ENCODE measurements around the gene IGFBP6. TPM values are rescaled to one million over a fixed set of nuclear protein-coding genes. Genes with fewer than 3 reads are reported as not detected.
"Not testable (repeated sequence)": the region's sequence is repeated elsewhere in the genome, so short reads cannot be mapped to it uniquely, and the experiment has no call there.

IGFBP6 gene
- polyA plus RNA-seq, 2 of the 4 experiments (the other 2 are of a cell fraction): 49.1 to 128 TPM

GRCh38 chr12:53105712-53106439 is 8.4 kb downstream of the IGFBP6 start:
- Histone ChIP-seq H3K9me3 (no peaks in the 10 kb centered on the region), H3K4me3 (no peak overlapping the region), H3K27ac (no peak overlapping the region), H3K4me1 (peaks cover 11% of the 10 kb centered on the region; the same call in 2 of the 3 replicates), H3K4me2 (no peak overlapping the region)
- TF ChIP-seq HDAC2 (IDR thresholded peaks at IDR 0.05) (no peak), MAZ (IDR thresholded peaks at IDR 0.05; ENCODE audit: borderline replicate concordance, low read depth, low read length) (no peak), ZNF302 (CRISPR knock-in tag; IDR thresholded peaks at IDR 0.05) (no peak), HMGXB4 (CRISPR knock-in tag; IDR thresholded peaks at IDR 0.05; ENCODE audit: borderline replicate concordance) (no peak), RARB (CRISPR knock-in tag; IDR thresholded peaks at IDR 0.05) (no peak), ELK1 (IDR thresholded peaks at IDR 0.05; ENCODE audit: low read depth, low read length) (no peak), SREBF2 (IDR thresholded peaks at IDR 0.05) (no peak), CTCF (IDR thresholded peaks at IDR 0.05) (no peak)
- ChIA-PET CTCF (interaction anchor here (38.0 kb wide), 1 partner anchor 41 kb away, joined by 1424 read pairs; the partner anchor contains the start of genes SPRYD3 and TNS2), POLR2A (interaction anchor here (1.1 kb wide), 1 partner anchor 27 kb away, joined by 3 read pairs; the partner anchor contains the start of gene SPRYD3)
- 80% methylated on average over 7 of the region's 7 CpGs for WGBS (ENCODE audit: missing lambda C conversion rate)
- no peak for FAIRE-seq
- no peak for ATAC-seq
- no peak for DNase-seq (ENCODE audit: low read depth in 1 of 2, low spot score in 1 of 2)

- DNase-seq (ENCODE audit: low read depth in 1 of 2, low spot score in 1 of 2): no peak
- no peaks in the 10 kb centered on the region for H3K9me3 ChIP-seq
- ChIA-PET POLR2A (no interaction called here), CTCF (interaction anchor here (38.0 kb wide), 1 partner anchor 42 kb away, joined by 1424 read pairs; the partner anchor contains the start of genes SPRYD3 and TNS2)
- TF ChIP-seq, protein P1, sequence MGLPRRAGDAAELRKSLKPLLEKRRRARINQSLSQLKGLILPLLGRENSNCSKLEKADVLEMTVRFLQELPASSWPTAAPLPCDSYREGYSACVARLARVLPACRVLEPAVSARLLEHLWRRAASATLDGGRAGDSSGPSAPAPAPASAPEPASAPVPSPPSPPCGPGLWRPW (IDR thresholded peaks at IDR 0.05): no peak
- no peak for TF ChIP-seq RNF2 (IDR thresholded peaks at IDR 0.05; ENCODE audit: borderline replicate concordance, low read depth)
- no peak for TF ChIP-seq SREBF2 (IDR thresholded peaks at IDR 0.05)
- H3K4me1 ChIP-seq: peaks cover 8% of the 10 kb centered on the region; the same call in 2 of the 3 replicates
- FAIRE-seq: no peak
- H3K4me3 ChIP-seq: no peak overlapping the region
- no peak overlapping the region for H3K27ac ChIP-seq
- no peak for ATAC-seq
- 58% methylated on average over 7 of the region's 7 CpGs for WGBS (ENCODE audit: missing lambda C conversion rate)
- no peak overlapping the region for H3K4me2 ChIP-seq
These were observed 9.7 kb downstream of the IGFBP6 start for GRCh38 chr12:53107122-53107521.

GRCh38 chr12:53112431-53112830 is 15.0 kb downstream of the IGFBP6 start:
- H3K4me3 ChIP-seq; FAIRE-seq; DNase-seq (ENCODE audit: low read depth in 1 of 2, low spot score in 1 of 2); ATAC-seq; H3K4me2 ChIP-seq; POLR2A ChIA-PET; H3K4me1 ChIP-seq; H3K9me3 ChIP-seq; H3K27ac ChIP-seq: not testable (repeated sequence)
- CTCF ChIA-PET: interaction anchor here (0.7 to 1.8 kb wide), 7 partner anchors 13 to 140 kb away, joined by 3 to 6 read pairs (median 3); no protein-coding TSS in a partner anchor
- WGBS (ENCODE audit: missing lambda C conversion rate): 88% methylated on average over 6 of the region's 7 CpGs

DNA sequence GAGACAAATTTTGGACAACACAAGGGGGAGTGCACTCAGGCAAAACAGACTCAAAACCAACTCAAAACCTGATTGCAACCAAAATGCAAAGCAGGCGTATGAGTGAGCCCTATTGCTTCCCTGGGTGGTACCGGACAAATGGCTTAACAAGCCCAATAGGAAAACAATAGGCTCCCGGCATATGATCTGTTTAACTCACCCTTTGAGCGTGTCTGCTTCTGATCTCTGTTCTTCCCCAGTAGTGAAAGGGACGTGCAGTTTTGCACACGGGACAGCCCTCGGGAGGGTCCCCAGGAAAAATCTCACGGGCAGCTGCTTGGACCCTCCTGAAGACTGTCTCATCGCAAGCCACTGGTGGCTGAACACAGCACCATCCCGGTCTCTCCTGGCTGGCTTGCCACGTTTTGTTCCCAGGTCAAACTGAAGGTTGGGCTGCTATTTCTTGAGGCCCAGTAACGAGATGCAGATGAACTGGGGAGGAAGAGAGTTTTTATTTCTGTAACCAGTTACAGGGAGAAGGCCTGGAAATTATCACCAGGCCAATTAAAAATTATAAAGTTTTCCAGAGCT is 15.8 kb downstream of the IGFBP6 start:
- DNase-seq (ENCODE audit: low read depth in 1 of 2, low spot score in 1 of 2) (no peak), ATAC-seq (no peak), FAIRE-seq (no peak)
- POLR2A ChIA-PET: no interaction called here
- no peak overlapping the region for H3K4me2 ChIP-seq
- H3K4me1 ChIP-seq: no peaks in the 10 kb centered on the region
- no peak overlapping the region for H3K4me3 ChIP-seq
- CTCF ChIA-PET: interaction anchor here (0.7 to 1.3 kb wide), 4 partner anchors 13 to 99 kb away, joined by 3 to 8 read pairs (median 4); no protein-coding TSS in a partner anchor
- 83% methylated on average over 12 of the region's 12 CpGs for WGBS (ENCODE audit: missing lambda C conversion rate)
- H3K27ac ChIP-seq: no peak overlapping the region
- no peaks in the 10 kb centered on the region for H3K9me3 ChIP-seq
- no peak for TF ChIP-seq KDM1A (IDR thresholded peaks at IDR 0.05; ENCODE audit: low read depth)
- no peak for TF ChIP-seq RCOR1 (IDR thresholded peaks at IDR 0.05; ENCODE audit: low read depth, low read length)
- no peak for TF ChIP-seq HEYL (CRISPR knock-in tag; IDR thresholded peaks at IDR 0.05)
- no peak for TF ChIP-seq MYC (IDR thresholded peaks at IDR 0.05; ENCODE audit: borderline replicate concordance, low read length)
- TF ChIP-seq EHMT2 (IDR thresholded peaks at IDR 0.05; ENCODE audit: low read depth): no peak
- TF ChIP-seq, protein P2, sequence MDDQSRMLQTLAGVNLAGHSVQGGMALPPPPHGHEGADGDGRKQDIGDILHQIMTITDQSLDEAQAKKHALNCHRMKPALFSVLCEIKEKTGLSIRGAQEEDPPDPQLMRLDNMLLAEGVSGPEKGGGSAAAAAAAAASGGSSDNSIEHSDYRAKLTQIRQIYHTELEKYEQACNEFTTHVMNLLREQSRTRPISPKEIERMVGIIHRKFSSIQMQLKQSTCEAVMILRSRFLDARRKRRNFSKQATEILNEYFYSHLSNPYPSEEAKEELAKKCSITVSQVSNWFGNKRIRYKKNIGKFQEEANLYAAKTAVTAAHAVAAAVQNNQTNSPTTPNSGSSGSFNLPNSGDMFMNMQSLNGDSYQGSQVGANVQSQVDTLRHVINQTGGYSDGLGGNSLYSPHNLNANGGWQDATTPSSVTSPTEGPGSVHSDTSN (IDR thresholded peaks at IDR 0.05): no peak
- no peak for TF ChIP-seq SMC3 (IDR thresholded peaks at IDR 0.05)
- no peak for TF ChIP-seq RNF2 (IDR thresholded peaks at IDR 0.05; ENCODE audit: borderline replicate concordance, low read depth)
- TF ChIP-seq ATOH8 (CRISPR knock-in tag; IDR thresholded peaks at IDR 0.05; ENCODE audit: low read depth): no peak
- no peak for TF ChIP-seq USF2 (IDR thresholded peaks at IDR 0.05)

All from A549 (cell line).